ENCODE data around the gene KLHL26. TPM values are rescaled to one million over a fixed set of nuclear protein-coding genes. Genes with fewer than 3 reads are reported as not detected.

Gene KLHL26
- total RNA-seq, 1 experiment from 2014 or later = 2.5 TPM

DNA sequence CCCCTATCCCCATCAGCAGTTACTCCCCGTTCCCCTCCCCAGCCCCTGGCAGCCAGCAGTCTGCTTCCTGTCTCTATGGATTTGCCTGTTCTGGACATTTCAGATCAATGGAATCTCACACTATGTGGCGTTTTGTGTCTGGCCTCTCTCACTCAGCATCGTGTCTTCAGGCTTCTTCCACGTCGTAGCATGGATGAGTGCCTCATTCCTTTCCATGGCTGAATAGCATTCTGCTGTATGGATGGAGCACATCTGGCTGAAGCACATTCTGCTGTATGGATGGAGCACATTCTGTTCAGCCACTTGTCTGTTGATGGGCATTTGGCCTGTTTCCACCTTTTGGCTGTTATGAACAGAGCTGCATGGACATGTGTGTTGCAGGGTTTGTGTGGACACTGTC lies 76.2 kb downstream of the KLHL26 start:
- DNase-seq (ENCODE audit: low spot score) = no peak

DNA sequence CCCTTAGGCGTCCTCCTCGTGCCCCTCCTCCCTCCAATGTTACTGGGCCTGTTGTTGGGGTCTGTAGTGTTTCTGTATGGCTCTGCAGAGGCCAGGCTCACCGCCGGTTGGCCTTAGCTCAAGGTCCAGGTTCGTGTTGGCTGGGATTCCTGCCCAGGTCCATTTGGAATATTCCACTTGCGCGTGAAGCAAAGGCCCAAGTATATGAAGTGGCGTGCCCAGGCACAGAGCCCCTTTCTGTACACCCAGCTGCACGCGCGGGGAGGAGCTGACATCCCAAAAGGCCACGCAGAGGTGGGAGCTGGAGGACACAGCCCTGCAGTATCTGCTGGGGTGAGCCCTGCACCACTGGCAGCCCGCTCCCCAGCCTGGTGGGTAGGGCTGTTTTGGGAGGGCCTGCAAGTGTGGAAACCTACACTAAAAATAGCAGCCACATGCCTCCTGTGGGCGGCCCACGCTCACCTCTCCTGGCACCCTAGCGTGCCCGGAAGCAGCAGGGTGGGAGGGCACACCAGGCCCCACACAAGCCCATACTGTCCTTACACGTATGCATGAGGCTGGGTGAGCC lies 76.8 kb downstream of the KLHL26 start:
- DNase-seq (ENCODE audit: low spot score) = no peak

DNA sequence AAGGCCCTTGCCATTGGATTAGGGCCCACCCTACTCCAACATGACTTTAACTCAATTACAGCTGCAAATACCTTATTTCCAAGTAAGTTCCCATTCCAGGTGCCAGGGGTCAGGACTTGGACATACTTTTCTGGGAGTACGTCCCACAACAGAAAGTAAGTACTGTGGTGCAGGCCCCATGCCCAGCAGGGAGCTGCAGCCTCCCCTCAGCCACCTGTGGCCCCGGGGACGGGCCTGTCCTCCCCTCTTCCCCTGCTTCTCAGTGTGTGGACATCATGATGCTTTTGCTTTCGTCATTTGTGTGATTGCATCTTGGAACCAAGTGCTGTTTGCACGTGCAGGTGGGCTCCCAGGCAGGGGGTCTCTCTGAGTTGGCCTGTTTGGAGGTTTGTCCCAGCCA lies 78.6 kb downstream of the KLHL26 start:
- DNase-seq (ENCODE audit: low spot score) = no peak

DNA sequence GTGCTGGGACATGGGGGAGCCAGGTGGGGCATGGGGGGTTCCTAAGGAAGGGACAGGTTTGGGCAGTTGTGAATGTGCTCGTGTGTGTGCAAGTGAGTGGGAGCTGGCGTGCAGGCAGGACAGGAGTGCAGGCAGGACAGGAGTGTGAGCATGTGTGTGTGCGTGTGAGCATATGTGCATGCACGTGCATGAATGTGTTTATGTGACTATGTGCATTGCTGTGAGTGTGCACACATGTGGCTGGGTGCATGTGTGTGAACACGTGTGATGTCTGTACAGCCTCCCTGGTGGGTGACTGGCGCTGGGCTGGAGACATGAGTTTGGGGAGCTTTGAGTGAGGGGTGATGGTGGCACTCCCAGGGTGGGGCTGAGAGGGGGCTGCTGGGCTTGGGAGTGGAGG lies 80.0 kb downstream of the KLHL26 start:
- DNase-seq (ENCODE audit: low spot score) = no peak

DNA sequence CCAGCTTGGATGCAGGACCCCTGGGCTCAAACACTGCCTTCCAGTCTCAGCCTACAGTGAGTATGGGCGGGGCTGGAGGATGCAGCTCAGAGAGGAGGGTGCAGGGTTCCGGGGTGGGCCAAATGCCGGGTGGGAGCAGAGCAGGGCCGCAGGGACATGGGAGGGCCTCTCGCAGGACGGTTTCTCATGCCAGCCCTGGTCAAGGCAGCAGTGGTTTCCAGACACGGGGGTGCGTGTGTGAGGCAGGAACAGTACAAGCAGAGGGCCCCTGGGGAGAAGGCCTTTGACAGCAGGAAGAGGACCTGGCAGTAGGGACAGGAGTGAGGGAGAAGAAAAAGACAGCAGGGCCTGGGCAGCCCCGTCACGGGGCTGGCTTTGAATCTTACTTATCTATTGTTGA lies 80.8 kb downstream of the KLHL26 start:
- no peak for DNase-seq (ENCODE audit: low spot score)

DNA sequence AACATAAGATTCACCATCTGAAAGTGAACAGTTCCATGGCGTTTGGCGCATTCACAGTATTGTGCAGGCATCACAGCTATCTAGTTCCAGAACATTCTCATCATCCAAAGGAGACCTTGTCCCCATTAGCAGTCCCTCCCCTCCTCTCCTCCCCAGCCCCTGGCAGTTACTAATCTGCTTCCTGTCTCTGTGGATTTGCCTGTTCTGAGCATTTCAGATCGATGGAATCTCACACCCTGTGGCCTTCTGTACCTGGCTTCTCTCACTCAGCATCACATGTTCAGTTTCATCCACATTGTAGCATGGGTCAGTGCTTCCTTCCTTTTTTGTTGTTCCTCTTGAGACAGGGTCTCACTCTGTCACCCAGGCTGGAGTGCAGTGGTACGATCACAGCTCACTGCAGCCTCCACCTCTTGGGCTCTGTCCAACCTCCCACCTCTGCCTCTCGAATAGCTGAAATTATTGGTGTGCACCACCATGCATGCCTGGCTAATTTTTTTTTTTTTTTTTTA lies 81.2 kb downstream of the KLHL26 start:
- DNase-seq (ENCODE audit: low spot score) = no peak

DNA sequence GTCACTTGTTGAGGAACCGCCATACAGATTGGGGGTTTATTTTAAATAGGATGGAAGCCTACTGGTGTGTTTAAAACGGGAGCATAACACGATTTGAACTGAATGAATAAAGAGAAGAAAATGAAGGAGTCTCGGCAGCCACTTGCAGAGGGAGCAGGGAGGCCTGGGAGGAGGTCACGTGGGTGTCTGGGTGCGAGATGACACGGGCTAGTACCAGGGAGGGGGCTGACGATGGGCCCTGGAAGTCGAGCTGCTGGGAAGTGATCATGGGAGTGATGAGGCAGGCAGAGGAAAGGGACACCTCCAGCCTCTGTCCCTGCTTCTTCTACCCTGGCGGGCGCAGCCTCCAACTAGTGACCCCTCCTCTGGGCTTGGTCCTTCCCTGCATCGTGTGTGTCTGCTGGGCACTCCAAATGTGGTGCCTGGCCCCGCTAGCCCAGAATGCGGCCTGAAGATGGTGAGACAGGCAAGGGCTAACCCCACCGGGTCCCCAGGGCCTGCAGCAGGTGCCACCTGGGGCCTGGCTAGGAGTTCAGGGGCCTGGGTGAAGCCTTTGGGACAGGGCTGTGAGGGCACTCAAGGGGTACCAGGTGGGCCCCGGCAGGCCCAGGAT lies 82.1 kb downstream of the KLHL26 start:
- no peak for DNase-seq (ENCODE audit: low spot score)

DNA sequence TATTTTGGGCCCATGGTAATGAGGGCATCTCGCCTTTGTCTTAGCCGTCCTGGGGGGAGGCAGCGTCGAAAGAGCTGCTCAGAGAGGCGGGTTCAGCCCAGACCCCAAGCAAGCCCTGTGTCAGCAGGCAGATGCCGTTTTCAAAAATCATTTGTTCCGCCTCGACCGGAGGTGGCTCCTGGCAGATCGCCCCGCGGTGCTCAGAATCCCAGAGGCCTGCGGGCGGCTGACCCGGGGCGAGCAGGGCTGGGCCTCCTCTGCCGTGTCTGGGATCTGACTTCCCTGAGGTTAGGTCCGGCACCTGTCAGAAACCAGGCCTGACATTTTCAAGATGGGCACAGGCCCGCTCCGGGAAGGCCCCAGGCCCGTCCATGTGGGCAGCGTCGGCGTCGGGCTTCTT lies 82.7 kb downstream of the KLHL26 start:
- DNase-seq (ENCODE audit: low spot score) = no peak

Other genes starting within 250 kb of the KLHL26 start
- 0.07 TPM in 1 of 2 replicates, not detected in the other for gene LRRC25, start 239.4 kb upstream of the KLHL26 start, total RNA-seq (2014; rRNA removed; shearing (Covaris generic))
- gene SSBP4, start 217.6 kb upstream of the KLHL26 start, total RNA-seq (2014; rRNA removed; shearing (Covaris generic)) = 88.7 and 127 TPM in 2 replicates
- 0.72 and 0.98 TPM in 2 replicates for gene ISYNA1, start 198.9 kb upstream of the KLHL26 start, total RNA-seq (2014; rRNA removed; shearing (Covaris generic))
- 9.0 and 10.3 TPM in 2 replicates for gene ELL, start 115.0 kb upstream of the KLHL26 start, total RNA-seq (2014; rRNA removed; shearing (Covaris generic))
- 286 and 312 TPM in 2 replicates for gene FKBP8, start 93.5 kb upstream of the KLHL26 start, total RNA-seq (2014; rRNA removed; shearing (Covaris generic))
- 111 and 117 TPM in 2 replicates for gene KXD1, start 79.2 kb upstream of the KLHL26 start, total RNA-seq (2014; rRNA removed; shearing (Covaris generic))
- gene UBA52, start 65.2 kb upstream of the KLHL26 start, total RNA-seq (2014; rRNA removed; shearing (Covaris generic)) = 779 and 974 TPM in 2 replicates
- gene REX1BD, start 48.2 kb upstream of the KLHL26 start, total RNA-seq (2014; rRNA removed; shearing (Covaris generic)) = 122 and 137 TPM in 2 replicates
- gene CRLF1, start 30.2 kb upstream of the KLHL26 start, total RNA-seq (2014; rRNA removed; shearing (Covaris generic)) = 29.3 and 55.9 TPM in 2 replicates
- gene TMEM59L, start 24.2 kb upstream of the KLHL26 start, total RNA-seq (2014; rRNA removed; shearing (Covaris generic)) = 5.2 and 5.4 TPM in 2 replicates
- gene CRTC1, start 46.7 kb downstream of the KLHL26 start, total RNA-seq (2014; rRNA removed; shearing (Covaris generic)) = 0.98 and 1.4 TPM in 2 replicates
- not detected in 2 replicates for gene COMP, start 154.3 kb downstream of the KLHL26 start, total RNA-seq (2014; rRNA removed; shearing (Covaris generic))
- gene UPF1, start 194.9 kb downstream of the KLHL26 start, total RNA-seq (2014; rRNA removed; shearing (Covaris generic)) = 40.3 and 56.4 TPM in 2 replicates